GM18520 (cell line): Measurements from ENCODE around the gene WDR31.

Experiments used
- ATAC-seq: cut with Tn5 transposase; IDR thresholded peaks from one replicate; pipeline ENCODE4 v1.9.1; 2021; ENCODE audit not compliant: unreplicated experiment

WDR31 gene

DNA sequence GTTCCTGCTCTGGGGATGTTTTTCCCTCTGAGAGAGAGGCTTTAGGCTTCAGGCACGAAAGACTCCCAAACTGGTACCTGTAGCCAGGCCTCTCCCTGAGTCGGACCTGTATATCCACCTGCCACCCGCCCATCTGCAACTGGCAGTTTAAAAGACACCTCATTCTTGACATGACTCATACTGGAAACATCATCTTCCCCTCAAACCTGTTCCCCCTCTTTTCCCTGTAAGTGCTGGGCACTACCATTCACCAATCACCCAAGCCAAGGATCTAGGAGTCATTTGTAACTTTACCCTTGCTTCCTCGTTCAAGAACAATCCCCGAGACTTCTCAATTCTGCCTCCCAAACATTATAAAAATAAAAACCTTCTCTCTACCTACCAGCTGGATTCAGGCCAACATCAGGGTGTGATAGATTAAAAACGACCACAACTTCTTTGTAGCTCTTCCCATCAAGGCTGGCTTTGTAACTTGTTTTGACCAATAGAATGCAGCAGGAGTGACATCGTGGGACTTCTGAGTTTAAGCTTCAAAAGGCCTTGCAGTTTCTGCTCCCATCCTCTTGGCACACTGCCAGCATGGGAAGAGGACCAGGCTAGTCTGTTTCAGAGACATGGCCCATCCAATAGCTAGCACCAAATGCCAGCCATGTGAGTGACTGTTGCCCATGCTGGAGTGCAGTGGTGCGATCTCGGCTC, 1.8 kb upstream of the WDR31 start:
- no peak for ATAC-seq

GRCh38 chr9:113337714-113338113, 2.4 kb downstream of the WDR31 start:
- ATAC-seq: no peak

DNA sequence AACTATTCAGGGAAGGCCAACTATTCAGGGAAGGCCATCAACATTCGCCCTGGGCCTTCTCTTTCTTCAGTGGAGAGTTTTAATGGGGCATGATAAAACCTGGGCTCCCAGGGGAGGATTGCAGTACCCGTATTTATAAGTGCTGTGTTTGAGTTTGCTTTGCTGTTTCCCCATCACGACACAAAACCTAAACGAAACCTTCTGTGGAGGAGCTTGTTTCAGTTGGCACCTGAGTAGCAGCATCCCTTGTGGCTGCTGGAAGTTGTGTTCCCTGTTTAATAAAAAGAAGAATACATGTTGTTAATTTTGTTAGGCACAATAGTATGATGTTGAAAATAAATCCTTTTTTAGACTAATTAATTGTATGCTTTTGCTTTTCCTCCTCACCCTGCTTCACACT, 8.3 kb downstream of the WDR31 start:
- ATAC-seq: no peak

- ATAC-seq: no peak
Observed at GRCh38 chr9:113328045-113328782, 11.9 kb downstream of the WDR31 start.

DNA sequence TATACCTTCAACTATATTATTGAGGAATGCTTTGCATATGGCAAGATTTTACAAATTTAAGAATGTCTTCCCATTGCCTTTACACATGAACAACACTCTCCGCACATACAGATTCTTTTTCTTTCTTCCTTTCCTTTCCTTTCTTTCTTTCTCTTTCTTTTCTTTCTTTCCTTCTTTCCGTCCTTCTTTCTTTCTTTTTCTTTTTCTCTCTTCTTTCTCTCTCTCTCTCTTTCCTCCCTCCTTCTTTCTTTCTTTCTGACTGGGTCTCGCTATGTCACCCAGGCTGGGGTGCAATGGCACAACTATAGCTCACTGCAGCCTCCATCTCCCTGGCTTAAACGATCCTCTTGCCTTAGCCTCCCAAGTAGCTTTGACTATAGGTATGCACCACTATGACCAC, 13.8 kb downstream of the WDR31 start:
- ATAC-seq: no peak

- ATAC-seq: no peak
Observed at GRCh38 chr9:113322671-113323070, 17.4 kb downstream of the WDR31 start.

DNA sequence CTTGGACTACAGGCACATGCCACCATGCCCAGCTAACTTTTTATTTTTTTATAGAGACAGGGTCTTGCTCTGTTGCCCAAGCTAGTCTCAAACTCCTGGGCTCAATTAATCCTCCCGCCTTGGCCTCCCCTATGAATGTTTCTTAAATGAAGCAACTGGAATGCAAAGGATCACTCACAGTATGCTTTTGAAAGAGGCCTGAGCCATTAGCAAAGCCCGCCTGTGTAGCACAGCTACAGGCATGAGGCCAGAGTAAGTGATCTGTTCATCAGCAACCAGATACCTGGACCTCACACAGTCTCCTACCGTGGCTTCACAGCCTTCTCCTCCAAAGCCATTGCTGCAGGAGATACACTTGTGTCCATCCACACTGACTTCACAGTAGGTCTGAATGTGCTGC, 20.0 kb downstream of the WDR31 start:
- ATAC-seq: no peak

DNA sequence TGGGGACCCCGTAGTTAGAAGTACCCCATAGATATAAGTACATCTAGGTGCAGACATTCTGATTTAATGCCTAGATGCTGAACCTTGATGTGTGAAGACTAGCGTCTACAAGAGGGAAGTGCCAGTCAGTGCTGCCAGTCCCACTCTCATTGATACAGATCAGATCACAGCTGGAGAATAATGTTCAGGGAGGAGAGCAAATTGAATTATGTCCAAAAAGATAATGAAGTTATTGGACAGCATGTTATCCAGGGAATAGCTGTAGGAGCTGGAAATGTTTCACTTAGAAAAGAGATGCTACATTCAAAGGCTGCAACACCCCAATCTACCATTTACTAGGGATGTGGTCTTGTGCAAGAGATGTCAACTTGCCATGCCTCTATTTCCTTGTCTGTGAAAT, 21.0 kb downstream of the WDR31 start:
- no peak for ATAC-seq

DNA sequence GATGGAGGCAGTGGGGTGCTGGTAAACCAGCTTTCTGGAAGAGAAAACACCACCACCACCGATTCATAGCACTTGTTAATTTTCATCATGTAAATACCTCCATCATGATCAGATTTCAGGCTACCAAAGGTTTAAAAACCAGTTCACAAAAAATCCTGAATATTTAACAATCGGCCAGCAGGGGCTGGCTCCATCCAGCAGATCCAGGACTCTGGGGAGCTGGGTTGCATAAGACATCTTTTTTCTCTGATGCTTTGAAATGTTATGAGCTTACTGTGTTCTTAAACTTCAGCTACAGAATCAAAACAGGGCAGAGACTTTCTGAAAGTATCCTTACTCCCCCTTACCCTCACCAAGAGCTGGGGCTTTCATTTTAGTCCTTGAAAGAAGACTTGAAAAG, 22.3 kb downstream of the WDR31 start:
- ATAC-seq: no peak

DNA sequence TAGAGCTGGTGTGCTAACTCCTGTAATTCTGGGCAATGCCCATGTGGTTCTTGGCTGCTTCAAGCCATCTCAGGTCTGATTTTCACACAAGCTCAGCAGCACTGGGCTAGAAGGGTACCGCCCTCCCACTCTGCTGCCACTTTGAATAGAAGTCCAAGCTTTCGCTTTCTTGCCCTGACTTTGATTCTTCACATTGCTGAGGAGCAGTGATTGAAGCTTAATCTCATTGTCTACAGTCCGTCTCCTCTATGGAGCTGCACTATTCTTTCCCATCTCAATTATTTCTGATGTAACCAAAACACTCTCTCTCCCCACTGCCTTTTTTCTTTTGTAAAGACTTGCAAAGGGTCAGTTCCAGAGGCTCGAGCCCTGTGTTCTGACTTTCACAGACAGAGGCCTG, 24.0 kb downstream of the WDR31 start:
- no peak for ATAC-seq

DNA sequence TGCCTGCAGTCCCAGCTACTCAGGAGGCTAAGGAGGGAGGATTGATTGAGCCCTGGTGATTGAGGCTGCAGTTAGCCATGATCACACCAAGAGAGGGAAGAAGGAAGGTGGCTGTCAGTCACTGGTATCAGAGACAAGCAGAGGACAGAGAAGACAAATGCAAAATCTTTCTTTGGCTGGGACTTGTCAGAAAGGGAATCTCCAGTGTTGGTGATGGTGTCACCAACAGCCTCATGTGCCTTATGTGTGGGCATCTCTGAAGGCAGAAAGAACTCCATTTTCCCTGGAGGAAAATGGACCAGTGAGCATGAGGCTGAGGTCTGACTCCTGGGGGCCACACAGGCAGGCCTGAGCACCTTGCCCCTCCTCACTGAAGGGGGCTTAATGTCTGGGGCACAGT, 24.8 kb downstream of the WDR31 start:
- ATAC-seq: no peak

- no peak for ATAC-seq
Observed at GRCh38 chr9:113313261-113313660, 26.8 kb downstream of the WDR31 start.

GRCh38 chr9:113311961-113312360, 28.1 kb downstream of the WDR31 start:
- ATAC-seq: no peak

GRCh38 chr9:113310538-113310937, 29.5 kb downstream of the WDR31 start:
- no peak for ATAC-seq

GRCh38 chr9:113309204-113309813, 30.8 kb downstream of the WDR31 start:
- no peak for ATAC-seq

GRCh38 chr9:113307396-113307975, 32.6 kb downstream of the WDR31 start:
- no peak for ATAC-seq

DNA sequence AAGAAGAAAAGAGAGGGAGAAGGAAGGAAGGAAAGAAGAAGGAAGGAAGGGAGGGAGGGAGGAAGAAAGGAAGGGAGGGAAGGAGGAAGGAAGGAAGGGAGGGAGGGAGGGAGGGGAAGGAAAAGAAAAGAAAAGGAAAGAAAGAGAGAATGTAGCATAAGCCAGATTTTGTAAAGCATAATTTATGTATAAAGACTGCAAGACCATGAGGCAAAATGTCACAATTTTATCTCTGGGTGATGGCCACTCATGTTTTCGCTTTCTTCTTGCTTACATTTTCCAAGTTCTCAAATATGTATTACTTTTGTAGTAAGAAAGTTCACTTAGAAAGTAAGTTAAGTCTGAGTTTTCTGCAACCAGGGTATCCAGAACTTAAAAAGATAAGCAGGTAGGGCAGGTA, 33.5 kb downstream of the WDR31 start:
- no peak for ATAC-seq

DNA sequence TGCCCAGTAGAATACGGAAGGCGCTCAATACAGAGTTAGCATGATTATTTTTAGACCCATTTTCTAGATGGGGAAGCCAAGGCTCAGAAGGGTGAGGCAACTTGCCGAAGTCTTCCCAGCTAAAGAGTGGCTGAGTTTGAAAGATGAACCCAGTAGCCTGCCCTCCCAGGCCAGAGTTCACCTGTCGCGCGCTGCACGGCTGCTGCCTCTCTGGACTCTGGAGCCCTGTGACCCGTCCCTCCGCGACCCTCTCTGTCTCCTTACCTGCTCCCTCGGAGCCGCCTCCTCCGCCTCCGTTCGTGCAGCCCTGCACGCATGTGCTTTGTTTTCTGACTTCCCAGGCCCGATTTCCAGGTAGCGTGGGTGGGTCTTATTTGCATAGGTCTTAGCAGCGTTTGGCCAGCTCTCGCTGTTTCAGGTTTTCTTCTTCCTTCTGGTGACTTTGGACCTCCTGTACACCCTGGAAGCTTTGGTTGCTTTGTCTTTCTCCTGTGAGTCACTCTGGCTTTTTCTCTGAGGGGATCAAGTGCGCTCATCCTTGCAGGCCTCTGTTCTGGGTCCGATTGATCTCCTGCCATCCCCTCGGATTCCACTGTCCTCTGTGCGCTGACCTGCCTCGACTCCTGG, 37.2 kb downstream of the WDR31 start, which contains the start of gene RNF183:
TSS of gene RNF183 (minus strand) at position 585 of the 627 bp plus-strand sequence. CDS start 5,192 bp downstream, outside the sequence.
- no peak for ATAC-seq

DNA sequence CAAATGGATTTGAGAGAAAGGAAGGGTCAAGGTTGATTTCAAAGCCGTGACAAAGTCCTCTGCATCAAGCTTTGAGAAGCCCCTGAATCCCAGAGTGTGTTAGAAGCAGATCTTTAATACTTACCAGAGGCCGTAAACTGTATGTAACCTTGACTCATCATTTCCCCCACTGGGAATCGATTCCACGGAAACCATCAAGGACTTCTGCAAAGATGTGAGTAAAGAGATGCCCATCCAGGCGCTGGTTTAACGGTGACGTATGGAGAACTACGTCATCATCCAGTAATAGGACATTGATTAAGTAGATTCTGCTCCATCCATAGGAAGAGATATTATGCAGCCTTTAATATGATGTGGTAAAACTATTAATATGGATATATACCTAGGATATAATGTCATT, 38.5 kb downstream of the WDR31 start:
- ATAC-seq: no peak

- ATAC-seq: no peak
Observed at GRCh38 chr9:113299800-113300292, 40.2 kb downstream of the WDR31 start.
